ENCODE data around the gene KLK13.

KLK13 gene

DNA sequence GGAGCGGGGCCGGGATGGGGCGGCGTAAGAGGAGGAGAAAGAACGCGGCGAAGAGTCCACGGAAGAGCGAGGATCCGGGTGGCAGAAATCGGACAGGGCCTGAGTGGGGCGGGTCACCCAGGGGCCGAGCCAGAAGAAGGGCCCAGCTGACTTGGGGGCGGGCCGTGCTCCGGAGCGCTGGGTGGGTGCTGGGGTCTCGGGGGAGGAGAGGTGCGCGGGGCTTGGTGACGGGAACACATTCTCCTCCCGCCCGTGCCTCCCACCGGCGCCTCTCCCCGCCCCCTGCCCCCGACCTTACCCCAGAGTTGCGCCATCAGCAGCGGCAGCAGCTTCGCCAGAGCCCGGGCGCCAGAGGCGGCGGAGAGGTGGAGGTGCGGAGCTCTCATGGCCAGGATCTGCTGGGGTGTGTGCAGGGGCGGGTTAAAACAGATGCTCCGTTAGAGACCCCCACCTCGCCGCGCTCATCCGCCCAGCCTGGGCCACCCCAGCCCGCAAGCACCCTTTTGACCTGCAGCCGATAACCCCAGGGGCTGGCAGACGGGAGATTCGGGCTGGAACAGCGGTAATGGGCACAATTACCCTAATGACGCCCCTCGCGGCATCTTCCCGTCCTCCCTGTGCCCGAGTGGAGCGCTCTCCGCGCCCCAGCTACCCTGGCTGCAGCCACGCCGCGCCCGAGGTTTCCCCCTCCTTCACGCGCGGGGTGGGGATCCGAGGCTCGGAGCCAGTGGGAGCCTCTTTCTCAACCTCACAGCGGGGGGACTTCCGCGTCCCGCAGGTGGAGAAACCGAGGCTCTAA is 45.9 kb downstream of the KLK13 start:
- no peak for DNase-seq

DNA sequence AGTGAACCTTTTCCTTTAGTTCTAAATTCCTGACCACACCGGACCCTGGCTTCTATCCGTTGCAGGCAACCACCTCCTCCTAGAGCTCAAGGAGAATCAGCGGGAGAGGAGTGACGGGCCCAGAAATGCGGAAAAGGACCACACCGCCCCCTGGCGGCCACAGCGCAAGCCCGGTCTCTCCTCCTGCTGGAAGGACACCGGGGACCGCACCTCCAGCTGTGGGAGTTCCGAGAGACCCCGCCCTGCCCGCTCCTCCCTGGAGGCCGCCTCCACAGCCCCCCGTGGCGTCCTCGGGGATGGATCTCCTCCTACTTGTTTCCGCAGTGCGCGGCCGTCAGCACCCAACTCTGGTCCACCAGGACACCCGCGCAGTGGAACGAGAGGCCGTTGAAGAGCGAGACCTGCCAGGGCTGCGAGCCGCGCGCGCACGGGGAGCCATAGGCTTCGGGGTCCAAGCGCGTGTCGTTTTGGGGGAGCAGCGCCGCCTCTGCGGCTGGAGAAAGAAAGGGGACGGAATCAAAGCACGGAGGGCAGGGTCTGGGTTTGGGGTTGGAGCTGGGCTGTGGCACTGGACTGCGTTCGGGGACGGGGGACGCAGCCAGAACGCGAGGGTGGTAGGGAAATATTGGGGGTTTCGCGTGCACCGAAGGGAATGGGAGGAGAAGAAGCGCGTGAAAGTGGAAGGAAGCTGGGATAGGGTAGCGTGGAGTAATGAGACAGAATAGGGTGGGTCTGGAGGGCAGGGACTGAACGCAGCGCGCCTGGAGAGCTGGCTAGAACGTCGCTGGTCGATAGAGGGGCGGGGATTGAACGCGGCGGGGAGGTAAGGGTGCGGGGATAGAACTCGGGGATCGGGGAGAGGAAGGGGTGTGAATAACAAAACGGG is 47.9 kb downstream of the KLK13 start:
- peak; percentile 38 to 42 for DNase-seq

DNA sequence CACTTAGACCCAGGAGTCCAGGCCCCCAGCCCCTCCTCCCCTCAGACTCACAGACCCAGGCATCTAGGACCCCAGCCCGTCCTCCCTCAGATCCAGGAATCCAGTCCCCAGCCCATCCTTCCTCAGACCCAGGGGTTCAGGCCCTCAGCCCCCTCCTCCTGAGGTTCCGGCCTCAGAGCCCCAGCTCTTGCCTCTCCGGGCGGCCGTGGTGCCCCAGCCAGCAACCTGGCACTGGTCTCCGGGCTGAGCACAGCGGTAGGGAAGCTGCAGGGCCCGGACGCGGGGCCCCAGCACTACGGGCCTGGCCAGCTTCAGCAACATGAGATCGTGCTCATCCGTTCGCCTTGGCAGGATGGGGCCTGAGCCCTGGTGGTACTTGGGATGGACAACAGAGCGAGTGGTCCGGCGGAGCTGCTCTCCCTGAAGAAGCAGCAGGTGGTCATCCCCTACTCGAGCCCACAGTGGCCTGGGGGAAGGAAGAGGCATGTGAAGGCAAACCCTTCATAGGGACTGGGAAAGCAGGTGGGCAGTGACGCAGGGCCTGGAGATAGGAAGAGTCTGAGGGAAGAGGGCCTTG is 49.1 kb downstream of the KLK13 start:
- DNase-seq, result no peak

GRCh38 chr19:51014242-51014641 is 50.6 kb downstream of the KLK13 start:
- DNase-seq, result no peak

DNA sequence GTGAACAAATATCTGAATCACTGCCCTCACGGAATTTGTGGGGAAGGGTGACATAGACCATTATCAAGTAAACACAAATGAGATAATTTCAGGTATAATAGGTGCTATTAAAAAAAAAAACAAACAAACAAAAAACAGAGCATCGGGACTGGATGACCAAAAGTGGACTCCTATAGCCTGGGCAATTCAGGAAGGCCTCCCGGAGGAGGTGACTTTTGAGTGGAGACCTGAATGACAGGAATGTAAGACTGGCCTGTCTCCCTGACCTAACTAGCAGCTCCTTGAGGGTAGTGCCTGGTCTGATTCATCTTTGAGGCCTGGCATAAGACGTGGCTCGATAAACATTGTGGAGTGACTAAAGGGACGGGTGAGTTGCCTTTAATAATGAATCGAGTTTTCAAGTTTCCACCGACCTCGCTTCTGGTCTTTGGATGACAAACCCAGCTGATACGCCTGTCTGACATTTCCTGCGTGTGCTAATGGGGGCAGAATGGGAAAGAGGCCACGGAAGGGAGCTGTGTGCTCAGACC is 52.2 kb downstream of the KLK13 start:
- DNase-seq, result no peak

DNA sequence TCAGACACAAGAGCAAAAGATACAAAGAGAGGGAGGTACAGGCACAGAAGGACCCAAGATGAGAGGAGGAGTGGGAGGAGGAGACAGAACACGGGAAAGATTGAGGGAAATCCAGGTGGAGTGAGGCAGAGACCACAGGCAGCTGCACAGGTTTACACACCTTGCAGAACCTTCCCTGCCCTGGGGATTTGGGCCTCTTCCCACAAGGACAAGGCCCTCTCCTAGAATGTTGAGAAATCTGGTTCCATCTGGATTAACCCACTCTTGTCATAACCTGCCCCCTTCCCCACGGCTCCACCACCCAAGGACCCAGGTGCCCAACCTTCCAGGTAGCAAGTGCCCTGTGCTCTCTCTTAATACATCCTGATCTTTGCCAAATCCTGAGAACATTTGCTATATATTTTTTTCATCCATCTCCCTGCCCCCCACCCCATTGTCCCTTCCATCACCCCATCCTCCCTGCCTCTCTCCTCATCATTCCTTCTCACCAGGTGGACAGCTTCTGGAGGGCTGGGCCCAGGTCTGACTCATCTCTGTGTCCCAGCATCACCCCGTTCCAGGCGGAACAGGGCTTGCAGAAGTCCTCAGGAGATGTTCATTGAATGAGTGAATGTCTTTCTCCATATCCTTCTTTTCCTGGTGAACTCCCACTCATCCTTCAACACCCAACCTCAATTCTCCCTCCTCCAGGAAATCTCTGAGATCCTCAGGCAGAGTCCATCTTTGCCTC is 54.7 kb downstream of the KLK13 start:
- no peak for DNase-seq

DNA sequence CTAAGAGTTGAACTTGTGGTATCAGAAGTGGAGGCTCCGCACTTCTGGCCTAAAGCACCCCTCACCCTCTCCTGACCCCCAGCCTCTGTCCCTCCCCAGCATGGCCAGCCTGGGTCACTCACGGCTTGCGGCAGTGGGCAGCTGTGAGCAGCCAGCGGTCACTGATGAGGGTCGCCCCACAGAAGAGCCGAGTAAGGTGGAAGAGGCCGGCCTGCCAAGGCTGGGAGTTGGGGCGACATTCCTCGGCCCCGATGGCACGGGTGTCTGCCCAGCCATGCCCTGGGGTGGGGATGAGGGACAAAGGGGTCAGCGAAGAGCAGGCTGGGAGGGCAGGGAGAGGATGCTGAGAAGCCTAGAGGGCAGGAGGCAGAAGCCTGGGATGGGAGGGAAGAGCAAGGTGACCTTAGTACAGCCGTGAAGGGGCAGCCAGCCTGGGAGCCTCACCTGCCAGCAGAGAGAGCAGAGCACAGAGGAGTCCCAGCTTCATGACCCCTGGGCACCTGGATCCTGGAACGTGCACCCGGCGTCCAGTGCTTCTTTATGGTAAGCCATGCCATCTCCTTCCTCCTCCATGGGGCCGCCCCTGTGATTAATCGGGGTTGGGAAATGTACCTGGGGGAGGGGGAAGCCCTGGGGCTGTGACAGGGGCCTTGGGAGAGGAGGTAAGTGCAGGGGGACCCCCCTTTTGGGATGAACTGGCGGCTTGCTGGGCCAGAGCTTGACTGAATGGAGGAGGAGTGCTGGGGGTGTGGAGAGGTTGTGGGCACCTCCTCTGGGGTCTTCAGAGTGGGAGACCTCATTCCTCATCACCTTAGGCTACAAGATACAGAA is 55.6 kb downstream of the KLK13 start:
- no peak for DNase-seq

GRCh38 chr19:51007488-51007887 is 57.4 kb downstream of the KLK13 start:
- DNase-seq, result no peak

- no peak for DNase-seq
Observed at GRCh38 chr19:51006406-51006805, 58.5 kb downstream of the KLK13 start.
